CD4-positive, alpha-beta T cell treated with Interleukin-21 for 1 hour (primary cell): ENCODE measurements around the gene ZNF23.

Experiments used
- DNase-seq: peaks from one replicate; pipeline ENCODE4 v3.0.0-alpha.2; 2020

ZNF23 gene

DNA sequence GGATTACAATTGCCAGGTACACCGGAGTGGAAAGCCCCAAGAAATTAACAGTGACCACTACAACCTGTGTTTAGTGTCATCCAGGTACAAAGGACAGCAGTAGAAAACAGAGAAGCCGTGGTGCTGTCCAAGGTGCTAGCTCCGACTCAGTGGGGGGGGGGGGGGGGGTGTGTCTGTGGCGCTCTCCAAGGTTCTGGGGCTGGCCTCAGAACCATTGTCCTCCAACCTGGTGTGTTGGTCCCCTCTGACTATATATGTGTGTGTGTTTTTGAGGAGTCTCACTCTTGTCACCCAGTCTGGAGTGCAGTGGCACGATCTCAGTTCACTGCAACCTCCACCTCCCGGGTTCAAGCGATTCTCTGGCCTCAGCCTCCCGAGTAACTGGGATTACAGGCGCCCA lies 5.8 kb upstream of the ZNF23 start:
- DNase-seq, result peak; percentile 29

DNA sequence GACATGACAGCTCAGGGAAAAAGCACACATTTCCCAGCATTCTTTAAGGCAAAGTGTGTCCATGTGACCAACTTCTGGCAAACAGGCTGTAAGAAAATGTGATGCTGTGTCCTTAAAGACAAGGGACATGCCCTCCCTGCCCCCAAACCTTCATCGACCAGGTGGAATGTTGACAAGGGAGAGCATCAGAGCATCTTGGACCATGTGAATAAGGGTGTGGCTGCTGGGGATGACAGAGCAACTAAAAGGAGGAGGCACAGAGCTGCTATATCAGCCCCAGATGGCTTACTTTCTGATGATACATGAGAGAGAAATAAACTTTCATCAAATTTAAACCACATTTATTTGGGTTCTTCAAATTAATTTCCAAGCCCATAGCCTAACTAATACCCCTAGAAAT lies 2.2 kb upstream of the ZNF23 start:
- DNase-seq, result no peak

DNA sequence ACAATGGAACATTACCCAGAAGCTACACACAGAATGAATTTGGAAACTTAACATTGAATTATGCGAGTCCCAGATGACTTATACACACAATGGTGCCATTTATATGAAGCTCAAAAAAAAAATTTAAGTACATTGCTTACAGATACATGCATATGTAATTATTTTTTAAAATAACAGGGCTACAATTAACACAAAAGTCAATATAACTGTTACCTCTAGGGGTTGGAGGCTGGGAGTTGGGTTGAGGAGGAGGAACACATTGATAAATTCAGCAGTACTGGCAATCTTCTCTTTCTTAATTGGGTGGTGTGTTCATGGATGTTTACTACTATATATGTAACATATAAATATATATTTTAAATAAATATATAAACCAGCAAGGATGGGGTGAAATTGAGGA lies 1.1 kb downstream of the ZNF23 start:
- DNase-seq, result no peak

DNA sequence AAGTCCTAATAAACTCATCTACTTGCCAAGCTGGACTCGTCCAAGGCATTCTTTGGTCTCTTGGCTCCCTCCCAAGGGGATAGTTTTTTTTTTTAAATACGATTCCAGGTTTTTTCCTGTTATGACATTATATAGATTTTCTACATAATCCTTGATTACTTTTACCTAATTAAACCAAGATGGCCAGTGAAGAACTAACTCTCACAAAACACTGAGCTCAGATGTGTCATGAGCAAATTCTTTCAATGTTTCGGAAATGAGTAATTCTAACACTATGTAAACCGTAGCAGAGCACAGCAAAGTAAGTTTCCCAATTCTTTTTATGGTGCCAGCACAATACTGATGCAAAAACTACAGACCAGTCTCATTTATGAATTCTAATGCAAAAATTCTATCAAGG lies 1.8 kb downstream of the ZNF23 start:
- no peak for DNase-seq

DNA sequence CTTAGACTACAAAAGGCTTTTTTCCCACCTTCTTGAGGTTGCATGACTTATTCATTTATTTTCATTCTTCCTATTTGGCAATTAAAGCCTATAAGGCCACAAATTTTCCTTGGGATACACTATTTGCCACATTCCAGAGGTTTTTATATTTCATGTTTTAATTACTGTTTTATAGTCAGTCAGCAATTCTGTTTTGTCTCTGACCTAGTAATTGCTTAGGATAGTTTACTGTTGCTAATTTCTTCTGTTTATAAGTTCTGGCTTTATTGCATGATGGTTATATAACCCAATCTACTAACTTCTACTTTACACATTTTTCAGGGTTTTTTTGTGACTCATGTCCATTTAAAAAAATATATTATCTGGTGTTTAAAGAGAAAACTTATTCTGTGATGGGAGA lies 2.5 kb downstream of the ZNF23 start:
- DNase-seq, result no peak

DNA sequence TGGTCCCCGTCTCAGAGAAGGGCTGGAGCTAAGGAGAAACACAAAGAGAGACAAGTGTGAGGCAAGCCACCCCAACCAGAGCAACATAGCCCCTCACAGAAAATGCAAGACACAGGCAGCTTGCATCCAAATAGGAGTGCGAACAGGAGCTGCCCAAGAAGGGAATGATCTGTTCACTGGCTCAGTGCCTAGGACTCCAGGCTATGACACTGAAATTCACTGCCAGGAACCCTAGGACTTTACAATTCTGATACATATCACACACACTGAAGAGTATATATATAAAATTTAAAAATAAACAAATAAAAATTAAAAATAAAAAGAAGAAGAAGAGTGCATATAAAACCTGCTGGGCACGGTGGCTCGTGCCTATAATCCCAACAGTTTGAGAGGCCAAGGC lies 5.2 kb downstream of the ZNF23 start:
- DNase-seq, result no peak

DNA sequence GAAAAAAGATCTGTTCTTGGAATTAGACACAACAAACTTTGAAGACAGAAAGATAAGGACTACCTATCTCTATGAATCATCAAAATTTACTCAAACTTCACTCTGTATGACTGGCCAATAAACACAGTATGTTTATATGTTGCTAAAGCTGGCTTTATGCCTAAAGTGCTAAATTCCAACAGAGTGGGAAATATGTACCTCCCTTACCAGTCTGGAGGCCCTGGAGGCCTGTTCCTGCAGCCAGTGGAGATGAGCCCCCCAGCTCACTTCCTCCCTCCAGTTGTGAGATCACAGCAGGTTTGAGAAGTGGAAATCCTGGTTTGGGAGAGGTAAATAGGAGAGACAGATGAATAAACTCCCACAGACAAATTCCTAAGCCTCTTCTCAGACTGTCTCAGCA lies 9.0 kb downstream of the ZNF23 start:
- DNase-seq, result no peak

DNA sequence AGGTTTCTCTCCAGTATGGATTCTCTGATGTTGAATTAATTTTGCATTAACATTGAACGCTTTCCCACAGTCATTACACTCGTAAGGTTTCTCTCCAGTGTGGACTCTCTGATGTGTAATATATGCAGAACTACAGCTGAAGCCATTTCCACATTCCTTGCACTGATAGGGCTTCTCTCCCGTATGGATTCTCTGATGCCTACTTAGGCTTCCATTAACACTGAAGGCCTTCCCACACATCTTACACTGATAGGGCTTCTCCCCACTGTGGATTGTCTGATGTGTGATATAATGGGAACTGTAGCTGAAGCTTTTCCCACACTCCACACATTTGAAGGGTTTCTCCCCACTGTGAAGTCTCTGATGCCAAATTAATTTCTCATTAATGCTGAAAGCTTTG lies 13.0 kb downstream of the ZNF23 start:
- DNase-seq, result no peak

DNA sequence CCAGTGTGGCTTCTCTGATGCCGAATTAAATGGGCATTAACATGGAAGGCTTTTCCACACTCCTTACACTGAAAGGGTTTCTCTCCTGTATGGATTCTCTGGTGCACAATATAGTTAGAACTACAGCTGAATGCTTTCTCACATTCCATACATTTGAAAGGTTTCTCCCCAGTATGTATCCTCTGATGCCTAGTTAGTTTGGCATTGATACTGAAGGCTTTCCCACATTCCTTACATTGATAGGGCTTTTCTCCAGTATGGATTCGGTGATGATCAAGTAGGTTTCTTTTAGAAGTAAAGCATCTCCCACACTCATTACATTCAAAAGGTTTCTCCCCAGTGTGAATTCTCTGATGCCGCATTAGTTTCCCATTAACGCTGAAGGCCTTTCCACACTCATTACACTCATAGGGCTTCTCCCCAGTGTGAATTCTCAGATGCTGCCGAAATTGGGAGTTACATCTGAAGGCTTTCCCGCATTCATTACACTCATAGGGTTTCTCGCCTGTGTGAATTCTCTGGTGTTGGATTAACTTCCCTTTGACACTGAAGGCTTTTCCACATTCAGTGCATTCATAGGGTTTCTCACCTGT lies 13.7 kb downstream of the ZNF23 start:
- no peak for DNase-seq

DNA sequence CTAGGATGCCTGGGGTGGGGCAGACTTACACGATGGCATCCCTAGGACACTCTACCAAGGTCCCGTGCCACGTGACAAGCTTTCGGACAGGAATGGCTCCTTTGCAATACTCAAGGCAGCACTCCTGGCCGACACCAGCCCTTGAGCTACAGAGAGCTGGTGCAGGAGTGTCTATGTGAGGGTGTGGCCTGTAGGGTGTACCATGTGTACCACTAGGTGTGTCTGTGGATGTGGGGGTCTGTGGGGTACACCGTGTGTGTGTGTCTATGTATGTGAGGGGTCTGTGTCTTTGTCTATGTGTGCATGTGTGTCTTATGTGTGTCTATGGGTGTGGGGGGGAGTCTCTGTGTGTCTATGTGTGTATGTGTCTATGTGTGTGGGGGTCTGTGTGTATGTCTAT lies 18.3 kb downstream of the ZNF23 start:
- no peak for DNase-seq

DNA sequence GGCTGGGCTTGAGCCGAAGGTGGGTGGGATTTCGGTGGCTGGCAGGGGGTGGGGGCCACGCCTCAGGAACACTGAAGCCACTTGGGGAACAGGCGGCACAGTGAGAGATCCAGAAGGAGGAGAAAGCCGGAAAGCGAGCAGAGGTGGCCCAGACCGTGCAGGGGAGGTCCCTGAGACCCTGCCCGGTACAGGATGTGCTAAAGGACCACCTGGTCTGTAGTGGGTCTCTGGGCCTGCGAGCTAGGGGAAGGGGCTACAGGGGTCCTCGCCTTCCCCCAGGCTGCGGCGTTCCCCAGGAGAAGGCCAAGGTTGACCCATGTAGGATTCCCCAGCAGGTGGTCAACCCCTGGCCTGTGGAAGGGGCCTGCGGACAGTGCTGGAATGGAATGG lies 20.0 kb downstream of the ZNF23 start, which contains the start of gene TLE7:
TSS of gene TLE7 (minus strand) at position 4 of the 390 bp plus-strand sequence. CDS start 8,730 bp downstream, outside the sequence.
- no peak for DNase-seq

DNA sequence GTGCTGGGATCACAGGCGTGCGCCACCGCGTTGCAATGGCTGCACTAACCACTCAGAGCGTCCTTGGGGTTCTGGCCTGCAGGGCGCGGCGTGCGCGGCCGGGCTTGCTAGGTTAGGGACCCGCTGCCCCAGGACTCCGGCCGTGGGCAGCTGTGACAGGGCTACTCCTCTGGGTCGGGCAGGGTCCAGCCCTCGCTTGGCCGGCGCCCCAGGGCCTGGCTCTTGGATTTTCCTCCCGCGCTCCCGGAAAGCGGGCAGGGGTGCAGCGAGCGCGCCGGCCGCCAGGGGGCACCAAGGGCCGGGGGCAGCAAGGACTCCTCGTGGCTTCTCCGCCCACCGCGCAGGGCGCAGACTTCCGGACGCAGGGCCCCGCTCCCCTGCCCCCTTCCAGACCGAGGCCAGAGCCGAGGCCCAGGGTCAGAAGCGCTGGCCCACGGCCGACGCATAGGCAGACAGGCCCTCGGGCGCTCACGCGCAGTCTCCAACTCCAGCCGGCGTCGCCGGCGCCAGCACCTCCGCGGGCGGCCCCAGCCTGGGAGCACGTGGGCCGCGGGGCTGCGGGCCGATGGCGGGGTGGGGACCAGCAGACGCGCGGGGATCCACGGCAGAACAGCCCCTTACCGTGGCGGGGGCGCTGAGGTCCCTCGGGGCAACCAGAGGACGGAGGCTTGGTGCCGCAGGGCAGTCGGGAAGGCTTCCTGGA lies 20.5 kb downstream of the ZNF23 start:
- DNase-seq, result no peak

DNA sequence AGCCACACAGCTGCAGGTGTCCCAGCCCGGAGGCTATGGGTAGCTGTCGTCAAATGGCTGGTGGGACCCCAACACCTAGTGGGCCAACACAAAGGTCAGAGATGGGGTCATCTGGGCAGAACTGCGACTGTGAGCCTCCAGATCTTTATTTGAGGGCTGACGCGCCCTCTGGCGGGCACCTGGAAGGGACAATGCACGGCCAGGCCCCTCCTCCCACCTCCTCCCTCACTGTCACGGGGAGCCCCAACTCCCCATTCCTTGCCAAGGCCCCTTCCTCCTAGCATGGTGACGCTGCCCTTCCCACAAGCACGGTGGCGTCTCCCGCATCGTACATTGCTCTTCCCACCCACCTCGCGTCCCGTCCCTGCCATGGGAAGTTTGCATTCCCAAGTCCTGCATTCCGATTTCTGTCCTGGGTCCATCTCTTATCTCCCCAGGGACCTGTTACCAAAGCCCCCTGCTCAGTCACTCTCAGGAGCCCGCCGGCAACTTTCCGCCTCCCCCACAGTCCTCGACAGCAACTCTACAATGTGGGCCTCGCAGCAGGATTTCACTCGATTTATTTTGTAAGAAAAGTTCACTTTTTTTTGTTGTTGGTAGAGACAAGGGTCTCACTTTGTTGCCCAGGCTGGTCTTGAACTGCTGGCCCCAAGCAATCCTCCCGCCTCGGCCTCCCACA lies 21.2 kb downstream of the ZNF23 start:
- DNase-seq, result no peak

DNA sequence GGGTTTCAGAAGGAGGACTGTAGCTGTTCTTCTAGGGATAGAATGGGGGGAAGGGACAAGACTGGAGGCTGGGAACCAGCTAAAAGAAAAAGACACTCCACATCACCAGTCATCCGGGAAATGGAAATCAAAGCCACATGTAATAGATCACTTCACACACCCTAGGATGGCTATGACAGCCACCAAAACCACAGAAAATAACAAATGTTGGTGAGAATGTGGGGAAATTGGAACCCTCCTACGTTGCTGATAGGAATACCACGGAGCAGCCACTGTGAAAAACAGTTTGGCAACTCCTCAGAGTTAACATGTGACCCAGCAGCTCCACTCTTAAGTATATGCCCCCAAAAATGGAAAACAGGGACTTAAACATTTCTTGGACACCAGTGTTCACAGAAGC lies 22.5 kb downstream of the ZNF23 start:
- DNase-seq, result no peak

DNA sequence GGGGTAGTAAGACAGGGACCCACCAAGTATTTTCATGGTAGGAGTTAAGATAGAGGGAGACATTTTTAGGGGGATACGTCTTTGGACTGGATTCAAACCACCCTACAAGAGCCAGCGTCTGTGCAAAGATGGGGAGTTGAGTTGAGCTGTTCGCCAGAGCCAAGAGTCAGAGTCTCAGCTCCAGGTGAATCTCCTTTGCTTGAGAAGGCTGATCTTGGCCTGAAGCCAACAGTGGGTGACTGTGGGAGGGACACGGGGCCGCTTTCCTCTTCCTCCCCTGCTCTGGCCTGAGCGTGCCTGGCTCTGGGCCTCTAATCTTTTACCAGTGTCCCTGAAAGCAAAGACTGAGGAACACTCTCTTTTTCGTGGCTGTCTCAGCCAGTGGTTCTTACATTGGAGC lies 25.6 kb downstream of the ZNF23 start:
- no peak for DNase-seq

DNA sequence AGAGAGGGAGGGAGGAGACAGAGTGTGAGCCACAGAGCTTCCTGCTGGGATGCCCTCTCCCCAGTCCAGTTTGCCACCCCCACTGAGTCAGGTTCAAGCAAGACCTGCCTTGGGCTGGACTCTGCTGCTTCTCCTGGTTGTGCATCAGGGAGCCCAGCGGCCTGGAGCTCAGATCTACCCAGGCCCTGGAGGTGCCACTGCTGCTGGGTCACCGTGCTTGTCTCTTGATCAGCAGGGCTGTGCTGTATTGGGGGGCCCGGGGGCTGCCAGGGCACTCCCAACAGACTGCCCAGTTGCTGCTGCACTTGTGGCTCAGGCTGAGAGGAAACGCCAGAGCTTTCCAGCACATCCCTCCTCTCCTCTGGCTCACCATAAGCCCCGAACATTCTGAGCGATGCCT lies 29.1 kb downstream of the ZNF23 start:
- no peak for DNase-seq

DNA sequence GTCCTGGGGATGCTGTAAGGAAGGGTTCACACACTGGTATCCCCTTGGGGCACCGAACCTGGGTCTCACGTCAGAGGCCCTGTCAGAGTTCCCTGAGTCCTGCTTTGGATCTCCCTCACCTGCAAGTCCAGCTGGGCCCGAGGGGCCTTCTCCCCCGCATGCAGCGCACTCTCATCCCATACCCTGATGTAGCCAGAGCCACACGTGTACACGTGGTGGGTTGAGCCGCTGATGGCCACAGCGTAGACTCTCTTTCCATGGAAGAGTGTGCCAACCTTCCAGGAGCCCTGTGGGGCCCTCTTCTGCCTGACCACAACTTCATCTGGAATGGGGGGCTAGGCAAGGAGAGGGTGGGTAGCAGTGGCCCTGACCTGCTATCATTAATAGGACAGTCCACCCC lies 30.1 kb downstream of the ZNF23 start:
- no peak for DNase-seq

DNA sequence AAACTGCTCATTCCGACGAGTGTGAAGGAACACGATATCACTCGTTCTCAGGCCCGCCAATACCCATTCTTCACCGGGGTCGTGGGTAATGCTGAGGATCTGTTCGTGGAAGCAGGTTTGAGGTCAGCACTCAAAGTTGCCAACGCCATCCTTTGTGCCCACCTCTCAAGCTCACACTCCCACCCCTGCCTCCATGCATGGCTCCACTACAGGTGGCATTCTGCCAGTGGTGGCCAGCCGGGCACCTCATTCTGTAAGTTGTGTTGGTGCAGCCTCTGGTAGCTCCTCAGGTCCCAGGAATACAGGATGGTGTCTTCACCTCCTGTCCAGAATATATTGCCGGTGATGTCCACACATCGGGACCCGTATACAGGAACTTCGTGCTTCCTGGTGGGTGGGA lies 30.9 kb downstream of the ZNF23 start:
- no peak for DNase-seq

DNA sequence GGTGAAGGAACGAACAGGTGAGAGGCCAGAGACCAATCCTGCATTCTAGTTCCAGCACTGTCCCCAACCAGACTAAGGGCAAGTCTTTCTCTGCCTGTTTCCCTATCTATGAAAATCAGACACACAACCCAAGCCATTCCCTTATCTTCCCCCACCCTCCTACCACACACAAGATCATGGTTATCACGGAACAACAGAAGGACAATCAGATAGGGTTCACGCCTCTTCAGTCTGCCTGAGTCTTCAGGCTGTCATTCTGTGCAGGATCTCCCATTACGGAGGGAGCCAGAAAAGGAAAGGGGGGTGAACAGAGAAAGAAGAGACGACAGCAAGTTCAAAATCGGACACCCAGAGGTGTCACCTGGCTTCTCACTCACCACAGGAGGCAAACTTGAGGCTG lies 31.3 kb downstream of the ZNF23 start:
- no peak for DNase-seq

DNA sequence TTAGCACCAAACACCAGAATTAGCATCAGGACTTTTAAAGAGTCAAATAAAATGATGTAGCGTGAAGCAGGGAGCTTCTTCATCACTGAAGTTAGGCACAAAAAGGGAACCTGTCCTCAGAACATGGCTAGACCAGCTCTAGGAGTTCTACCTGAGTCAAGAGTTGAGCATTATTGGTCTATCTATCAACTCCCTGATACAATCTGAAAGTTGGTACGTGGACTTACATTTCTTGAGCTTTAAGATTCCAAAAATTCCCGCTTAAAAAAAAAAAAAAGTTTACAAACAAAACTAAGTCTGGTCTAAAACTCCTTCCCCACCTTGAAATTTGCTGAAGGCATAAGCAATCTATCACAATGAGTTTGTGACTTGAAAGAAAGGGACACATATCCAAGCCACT lies 32.5 kb downstream of the ZNF23 start:
- DNase-seq, result no peak

DNA sequence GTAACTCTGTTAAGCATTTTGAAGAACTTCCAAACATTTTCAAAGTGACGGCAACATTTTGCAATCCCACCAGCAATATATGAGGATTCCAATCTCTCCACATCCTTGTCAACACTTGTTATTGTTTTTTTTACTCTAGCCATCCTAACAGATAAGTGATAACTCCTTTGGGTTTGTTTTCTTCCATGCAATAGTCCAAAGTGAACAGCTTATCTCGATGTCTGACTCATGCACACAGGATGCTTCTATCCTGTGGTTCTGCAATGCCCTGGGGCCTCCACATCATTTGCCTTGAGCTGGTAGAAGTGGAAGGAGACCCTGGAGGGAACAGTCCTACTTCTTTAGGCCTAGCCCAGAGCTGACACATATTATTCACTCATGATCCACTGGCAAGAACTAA lies 33.2 kb downstream of the ZNF23 start:
- no peak for DNase-seq

DNA sequence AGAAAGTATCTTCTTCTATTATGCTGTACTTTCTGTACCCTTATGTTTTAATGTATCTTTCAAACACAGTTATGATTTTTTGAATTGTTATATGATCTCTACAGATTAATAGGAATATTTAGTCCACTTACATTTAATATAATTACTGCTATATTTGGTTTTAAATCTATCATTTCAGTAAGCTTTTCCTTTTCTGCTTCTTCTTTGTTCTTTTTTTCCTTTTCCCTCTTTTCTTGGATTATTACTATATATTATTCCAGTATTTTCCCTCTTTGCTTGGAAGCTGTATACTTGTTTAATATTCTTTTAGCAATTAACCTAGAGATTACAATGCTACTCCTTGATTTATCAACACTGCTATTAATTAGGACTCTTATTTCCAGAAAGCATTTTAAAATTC lies 33.7 kb downstream of the ZNF23 start:
- DNase-seq, result no peak

DNA sequence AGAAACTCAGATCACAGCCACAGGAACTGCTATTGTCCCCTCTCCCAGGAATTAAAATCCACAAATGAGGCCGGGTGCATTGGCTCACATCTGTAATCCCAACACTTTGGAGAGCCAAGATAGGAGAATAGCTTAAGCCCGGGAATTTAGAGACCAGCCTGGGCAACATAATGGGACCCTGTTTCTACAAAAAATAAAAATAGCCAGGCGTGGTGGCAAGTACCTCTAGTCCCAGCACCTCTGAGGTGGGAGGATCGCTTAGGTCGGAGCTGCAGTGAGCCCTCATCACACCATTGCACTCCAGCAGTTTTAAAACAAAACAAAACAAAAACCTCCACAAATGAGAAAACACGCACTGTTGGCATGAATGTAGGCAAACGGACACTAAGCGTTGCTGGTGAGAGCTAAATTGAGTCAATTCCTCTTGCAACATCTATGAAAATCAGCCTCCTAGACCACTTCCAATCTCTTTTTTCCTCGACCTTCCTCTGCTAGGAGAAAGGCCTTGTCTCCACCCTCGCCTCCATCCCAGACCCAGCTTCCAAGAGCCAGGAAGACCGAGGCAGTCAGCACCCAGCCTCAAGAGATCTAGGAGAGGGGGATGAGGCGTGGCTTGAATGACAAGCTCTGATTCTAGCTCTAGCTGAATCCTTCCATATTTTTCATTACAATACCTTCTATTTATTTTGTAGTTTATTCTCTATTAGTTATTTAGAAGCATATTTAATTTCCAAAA lies 35.0 kb downstream of the ZNF23 start:
- no peak for DNase-seq
